Activated T-helper 9 cell treated with anti-CD3 and anti-CD28 coated beads, Interleukin-2, amount 50 U/mL, for 16 hours (primary cell): ENCODE data around the gene YJU2.

ENCODE experiments used
- DNase-seq: peaks from one replicate; pipeline ENCODE4 v3.0.0-alpha.2; 2020; ENCODE audit warnings: low read depth

Gene YJU2

DNA sequence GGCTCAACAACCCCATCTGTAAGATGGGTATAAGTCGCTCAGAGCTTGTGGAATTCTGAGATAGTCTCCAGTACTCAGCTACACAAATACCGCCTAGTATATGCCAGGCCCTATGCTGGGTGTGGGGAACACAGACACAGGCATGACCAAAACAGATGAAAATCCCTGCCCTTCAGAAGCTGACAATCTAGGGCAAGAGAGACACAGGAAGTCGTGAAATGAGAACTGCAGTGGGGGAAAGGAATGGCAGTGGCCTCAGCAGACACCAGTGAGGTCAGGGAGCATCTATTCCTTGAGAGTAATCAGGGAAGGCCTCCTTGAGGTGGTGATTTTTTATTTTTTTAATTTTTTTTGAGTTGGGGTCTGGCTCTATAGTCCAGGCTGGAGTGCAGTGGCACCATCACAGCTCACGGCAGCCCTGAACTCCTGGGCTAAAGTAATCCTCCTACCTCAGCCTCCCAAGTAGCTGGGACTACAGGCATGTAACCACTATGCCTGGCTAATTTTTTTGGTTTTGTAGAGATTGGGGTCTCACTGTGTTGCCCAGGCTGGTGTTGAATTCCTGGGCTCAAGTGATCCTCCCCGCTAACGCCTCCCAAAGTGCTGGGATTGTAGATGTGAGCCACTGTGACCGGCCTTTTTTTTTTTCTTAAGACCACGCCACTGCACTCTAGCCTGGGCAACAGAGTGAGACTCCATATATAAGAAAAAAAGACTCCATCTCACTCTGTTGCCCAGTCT is 52.1 kb downstream of the YJU2 start:
- no peak for DNase-seq

DNA sequence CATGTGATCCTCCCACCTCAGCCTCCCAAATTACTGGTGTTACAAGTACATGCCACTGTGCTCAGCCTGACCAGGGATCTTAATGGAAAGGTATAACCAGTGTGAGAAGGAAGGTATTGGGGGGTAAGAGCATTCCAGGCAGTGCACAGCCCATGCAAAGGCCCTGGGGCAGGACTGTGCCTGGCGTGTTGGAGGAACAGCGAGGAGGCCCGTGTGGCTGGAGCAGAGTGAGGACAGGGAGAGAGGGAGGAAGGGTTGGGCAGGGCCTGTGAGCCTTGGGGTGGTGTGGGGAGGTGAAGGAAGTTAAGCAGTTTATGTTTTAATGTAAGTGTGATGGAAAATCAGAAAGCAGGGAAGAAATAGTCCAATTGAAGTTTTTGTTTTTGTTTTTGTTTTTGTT is 53.7 kb downstream of the YJU2 start:
- DNase-seq, result no peak

DNA sequence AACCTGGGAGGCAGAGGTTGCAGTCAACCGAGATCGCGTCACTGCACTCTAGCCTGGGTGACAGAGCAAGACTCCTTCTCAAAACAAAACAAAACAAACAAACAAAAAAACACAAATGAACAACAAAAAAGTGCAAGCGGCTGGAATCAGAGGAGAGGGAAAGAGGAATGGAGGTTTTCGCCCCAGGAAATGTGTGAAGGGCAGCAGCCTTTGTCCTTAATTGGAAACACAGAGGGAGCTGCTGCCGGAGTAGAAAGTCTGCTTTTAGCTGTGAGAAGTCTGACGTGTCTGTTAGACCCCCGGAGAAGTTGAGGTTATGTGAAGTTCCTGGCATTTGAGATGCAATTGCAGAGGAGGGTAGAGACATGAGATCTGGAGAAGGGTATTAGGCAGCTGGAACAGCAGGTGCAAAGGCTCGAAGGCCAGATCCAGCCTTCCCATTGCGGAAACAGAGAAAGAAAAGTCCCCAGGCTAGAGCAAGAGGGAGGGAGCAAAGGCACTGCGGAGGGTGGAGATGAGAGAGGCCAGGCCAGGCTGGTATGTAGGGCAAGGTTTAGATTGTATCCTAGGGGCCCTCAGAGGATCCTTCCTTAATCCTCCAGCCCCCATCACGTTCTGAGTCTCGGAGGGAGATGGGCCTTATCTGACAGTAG is 54.8 kb downstream of the YJU2 start:
- no peak for DNase-seq

DNA sequence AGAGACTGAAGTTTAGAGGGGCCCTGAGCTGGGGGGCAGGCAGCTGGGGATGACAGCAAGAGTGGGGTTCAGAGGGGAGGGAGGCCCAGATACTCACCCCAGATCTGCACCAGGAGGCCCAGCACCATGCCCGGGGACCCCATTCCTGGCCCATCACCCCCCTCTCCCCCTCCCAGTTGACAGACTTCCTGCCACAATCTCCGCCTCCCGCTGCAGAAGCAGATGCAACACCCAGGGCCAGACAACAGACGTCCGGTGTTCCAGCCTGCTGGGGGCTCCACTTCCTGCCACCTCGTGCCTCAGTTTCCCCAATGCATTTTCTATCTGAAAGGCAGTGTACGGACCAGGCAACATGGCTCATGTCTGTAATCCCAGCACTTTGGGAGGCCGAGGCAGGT is 55.4 kb downstream of the YJU2 start, which contains the start of gene TMIGD2:
TSS of gene TMIGD2 (minus strand) at position 147 of the 398 bp plus-strand sequence. CDS start at position 143, 4 bp downstream.
- DNase-seq, result no peak

DNA sequence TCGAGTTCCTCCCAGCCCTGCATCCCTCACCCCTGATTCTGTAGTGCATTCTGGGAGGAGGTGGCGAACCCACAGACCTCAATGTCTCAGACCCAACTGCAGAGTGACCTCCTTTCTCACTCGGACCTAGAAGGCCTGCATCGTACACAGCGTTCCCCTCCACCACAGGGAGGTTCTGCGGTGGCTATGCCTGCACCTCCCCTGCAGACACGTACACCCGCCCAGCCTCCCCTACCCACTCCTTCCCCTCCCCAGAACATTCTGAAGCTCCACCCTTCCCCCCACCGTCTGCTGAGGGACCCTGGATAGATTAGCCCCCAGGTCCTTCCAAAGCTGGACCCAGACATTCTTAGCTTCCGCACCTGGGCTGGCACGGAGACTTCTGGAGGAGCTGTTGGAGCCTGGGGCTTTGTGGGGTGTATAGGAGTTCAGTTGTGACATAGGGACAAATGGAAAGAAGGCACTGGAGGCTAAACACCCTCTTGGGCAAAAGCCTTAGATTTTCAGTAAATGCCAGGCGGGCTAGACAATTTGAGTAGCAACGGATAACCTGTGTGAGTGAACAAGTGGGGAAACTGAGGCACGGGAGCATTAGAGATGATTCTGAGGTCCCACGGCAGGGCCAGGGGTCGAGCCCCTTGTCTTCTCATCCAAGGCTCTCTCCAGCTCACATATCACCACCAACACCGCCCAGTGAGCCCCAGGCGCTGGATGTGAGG is 57.1 kb downstream of the YJU2 start:
- DNase-seq, result no peak

DNA sequence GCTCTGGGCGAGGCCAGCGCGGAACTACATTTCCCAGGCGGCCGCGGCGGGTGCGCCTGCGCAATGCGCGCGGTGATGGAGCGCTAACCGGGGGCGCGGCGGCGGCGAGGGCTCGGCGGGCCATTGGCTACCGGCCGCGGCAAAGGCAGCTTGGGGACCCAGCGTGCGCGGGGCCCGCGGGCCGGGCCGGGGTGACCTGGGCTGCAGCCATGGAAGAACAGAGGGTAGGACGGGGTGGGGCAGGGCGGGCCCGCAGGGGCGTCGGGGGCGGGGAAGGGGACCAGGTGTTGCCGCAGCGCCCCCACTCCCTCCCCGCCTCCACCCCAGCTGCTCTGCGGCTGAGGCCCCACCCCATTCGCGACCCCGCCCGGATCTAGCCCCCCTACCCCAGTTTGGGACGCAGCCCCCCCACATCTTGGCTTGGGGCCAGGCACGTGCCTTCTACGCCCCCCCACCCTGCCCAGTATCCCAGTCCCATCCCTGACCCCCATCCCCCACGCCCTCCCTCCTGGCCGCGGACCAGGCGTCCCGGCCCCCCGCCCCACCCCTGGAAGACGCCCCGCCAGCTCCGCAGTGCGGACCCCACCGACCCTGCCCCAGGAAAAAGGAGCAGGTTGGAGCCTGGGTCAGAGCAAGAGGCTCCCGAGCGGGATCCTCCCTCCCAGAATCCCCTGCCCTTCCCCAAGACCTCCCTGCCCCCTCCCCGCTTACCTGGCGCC is 57.8 kb downstream of the YJU2 start, which contains the start of gene FSD1:
TSS of gene FSD1 (plus strand) at position 61 of the 719 bp plus-strand sequence. CDS start at position 210, 149 bp downstream.
- DNase-seq, result peak; percentile 38

DNA sequence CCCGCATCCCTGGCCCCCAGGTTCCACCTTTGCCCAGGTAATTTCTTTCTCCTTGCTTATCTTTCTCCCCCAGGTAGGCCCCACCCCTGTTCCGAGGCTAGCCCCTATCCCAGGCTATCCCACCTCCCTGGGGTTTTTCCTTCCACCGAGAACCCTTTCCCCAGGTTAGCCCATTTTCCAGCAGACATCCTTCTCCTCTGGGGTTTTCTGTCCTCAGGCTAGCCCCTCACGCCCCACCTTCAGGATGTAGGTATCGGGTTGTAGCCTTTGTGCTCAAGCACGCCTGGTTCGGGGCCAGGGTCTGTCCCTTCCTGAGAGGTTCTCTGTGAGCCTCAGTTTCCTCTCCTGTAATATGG is 58.4 kb downstream of the YJU2 start:
- DNase-seq, result no peak

DNA sequence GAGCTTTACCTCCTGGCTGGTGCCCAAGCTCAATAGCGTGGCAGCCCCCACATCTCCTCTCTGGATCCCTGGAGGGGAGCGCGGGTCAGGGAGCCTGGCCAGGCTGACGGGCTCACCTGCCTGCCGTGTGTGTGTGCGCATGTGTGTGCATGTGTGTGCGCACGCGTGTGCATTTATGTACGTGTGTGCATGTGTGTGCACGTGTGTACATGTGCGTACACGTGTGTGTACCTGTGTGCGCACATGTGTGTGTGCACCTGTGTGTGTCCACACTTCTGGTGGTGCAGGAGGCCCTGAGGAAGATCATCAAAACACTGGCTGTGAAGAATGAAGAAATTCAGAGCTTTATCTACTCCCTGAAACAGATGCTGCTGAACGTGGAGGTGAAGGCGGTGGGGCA is 58.8 kb downstream of the YJU2 start:
- no peak for DNase-seq

DNA sequence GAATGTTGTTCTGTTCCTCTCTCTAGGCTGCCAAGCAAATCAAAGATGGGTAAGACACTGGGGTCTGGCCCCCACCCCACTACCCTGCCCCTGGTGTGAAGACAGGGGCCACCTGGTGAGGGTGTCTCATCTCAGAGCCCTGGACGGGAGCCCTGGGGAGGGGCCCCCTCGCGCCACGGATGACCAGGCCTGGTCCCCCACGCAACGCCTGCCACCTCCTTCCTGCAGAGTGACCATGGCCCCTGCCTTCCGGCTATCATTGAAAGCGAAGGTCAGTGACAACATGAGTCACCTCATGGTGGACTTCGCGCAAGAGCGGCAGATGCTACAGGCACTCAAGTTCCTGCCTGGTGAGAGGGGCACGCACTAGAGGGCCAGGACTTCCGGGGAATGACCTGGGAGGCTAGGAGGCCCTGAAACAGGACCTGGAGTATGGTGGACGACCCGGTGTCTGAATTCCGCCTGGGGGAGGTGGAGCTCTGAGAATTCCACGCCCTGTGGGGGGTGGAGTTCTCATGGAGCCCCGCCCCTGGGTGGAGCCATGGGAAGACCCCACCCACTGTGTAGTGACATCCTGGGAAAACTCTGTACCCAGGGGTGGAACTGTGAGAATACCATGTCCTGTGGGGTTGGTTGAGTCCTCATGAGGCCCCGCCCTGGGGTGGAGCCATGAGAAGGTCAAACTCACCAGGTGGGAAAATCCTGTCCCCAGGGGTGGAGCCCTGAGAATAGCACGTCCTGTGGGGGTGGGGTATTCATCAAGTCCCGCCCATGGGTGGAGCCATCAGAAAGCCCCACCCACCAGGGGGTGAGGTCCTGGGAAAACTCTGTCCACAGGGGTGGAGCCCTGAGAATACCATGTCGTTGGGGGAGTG is 63.6 kb downstream of the YJU2 start:
- DNase-seq, result no peak

DNA sequence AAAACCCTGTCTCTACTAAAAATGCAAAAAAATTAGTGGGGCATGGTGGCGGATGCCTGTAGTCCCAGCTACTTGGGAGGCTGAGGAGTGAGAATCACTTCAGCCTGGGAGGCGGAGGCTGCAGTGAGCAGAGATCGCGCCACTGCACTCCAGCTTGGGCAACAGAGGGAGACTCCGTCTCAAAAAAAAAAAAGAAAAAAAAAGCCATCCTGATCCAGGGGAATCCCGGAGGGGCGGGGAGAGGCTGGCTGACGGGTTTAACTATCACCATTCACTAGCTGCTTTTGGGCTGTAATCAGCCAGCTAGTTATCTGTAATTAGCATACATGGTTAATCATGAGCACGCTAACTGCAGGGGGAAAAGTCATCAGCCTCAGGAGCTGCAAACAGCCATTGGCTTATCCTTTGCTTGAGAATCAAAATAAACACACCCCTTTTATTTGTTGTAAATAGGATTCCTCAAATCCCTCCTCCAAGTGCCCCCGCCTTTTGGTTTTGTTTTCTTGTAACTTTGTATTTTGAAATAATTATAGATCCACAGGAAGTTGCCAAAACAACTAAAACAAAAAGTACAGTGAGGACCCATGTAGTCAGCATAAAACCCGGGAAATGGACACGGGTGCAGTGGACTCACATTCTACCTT is 67.1 kb downstream of the YJU2 start:
- DNase-seq, result no peak

DNA sequence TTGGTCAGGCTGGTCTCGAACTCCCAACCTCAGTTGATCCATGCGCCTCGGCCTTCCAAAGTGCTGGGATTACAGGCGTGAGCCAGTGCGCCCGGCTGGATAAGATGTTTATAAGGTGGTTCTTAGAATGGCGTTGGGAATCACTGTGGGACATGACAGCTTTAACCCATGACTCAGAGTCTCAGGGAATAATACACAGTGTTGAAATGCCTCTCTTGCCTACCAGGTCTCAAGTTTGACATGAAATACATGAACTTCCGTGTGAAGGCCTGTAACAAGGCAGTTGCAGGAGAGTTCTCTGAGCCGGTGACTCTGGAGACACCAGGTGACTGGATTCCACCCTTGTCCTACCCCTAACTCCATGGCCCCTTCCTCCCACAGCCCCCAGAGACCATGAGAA is 70.1 kb downstream of the YJU2 start:
- DNase-seq, result no peak

DNA sequence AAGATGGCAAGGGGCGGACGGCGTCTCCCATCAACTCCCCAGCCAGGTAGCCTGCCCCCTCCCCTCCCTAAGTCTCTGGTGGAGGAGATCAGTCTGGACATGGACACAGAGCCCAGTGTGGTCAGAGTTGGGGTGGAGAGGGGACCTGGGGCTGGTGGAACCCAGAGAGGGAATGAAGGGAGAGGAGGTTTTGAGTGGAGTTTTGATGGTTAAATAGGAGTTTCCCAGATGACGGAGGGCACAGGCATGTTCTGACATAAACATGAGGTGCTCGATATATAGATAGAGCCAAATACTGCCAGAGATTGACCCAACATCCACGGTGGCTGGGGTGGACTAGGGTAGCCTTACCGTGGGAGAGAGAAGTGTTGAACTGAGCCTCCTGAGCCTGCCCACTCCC is 71.6 kb downstream of the YJU2 start:
- no peak for DNase-seq
